HEK293T (cell line): ENCODE measurements around the gene PRDM13.
"Not testable (repeated sequence)": the region's sequence is repeated elsewhere in the genome, so short reads cannot be mapped to it uniquely, and the experiment has no call there.

Experiments
- ARNT ChIP-seq: fragments of 450-650 bp; IDR thresholded peaks from 2 replicates; pipeline ENCODE4 v1.6.1; 2017; ENCODE audit warnings: mild to moderate bottlenecking
- BHLHE40 ChIP-seq: fragments of 450-650 bp; IDR thresholded peaks from 2 replicates; pipeline ENCODE4 v1.6.1; 2016; ENCODE audit warnings: mild to moderate bottlenecking, moderate library complexity, borderline replicate concordance
- FOXA1 ChIP-seq: fragments of 450-650 bp; IDR thresholded peaks from 2 replicates; pipeline ENCODE4 v1.6.1; 2016; ENCODE audit warnings: mild to moderate bottlenecking
- FOXK2 ChIP-seq: fragments of 450-650 bp; IDR thresholded peaks from 2 replicates; pipeline ENCODE4 v1.6.1; 2016; ENCODE audit warnings: mild to moderate bottlenecking
- NFRKB ChIP-seq: fragments of 450-650 bp; IDR thresholded peaks from 2 replicates; pipeline ENCODE4 v1.6.1; 2016; ENCODE audit warnings: mild to moderate bottlenecking, moderate library complexity
- PKNOX1 ChIP-seq: fragments of 450-650 bp; IDR thresholded peaks from 2 replicates; pipeline ENCODE4 v1.6.1; 2016
- SP1 ChIP-seq: fragments of 450-650 bp; IDR thresholded peaks from 2 replicates; pipeline ENCODE4 v1.6.1; 2017
- SUZ12 ChIP-seq: fragments of 450-650 bp; IDR thresholded peaks from 2 replicates; pipeline ENCODE4 v1.6.1; 2016; ENCODE audit warnings: mild to moderate bottlenecking
- ZNF384 ChIP-seq: fragments of 450-650 bp; IDR thresholded peaks from 2 replicates; pipeline ENCODE4 v1.6.1; 2016

- TF ChIP-seq FOXA1, NFRKB, SUZ12, PKNOX1, ARNT, ZNF384, FOXK2, BHLHE40, SP1: not testable (repeated sequence)
Observed at GRCh38 chr6:99622044-99622443, 15.4 kb downstream of the PRDM13 start.
